ENCODE data around the gene LATS2. TPM values are rescaled to one million over a fixed set of nuclear protein-coding genes. Genes with fewer than 3 reads are reported as not detected.

LATS2 gene
- total RNA-seq, 1 donor from 2014 or later, result 49.0 TPM

- Histone ChIP-seq H3K27ac (no peak overlapping the region), H3K4me1 (no peaks in the 10 kb centered on the region), H3K4me3 (no peak overlapping the region), H3K27me3 (no peaks in the 10 kb centered on the region), H3K36me3 (peaks cover 49 to 79% of the 10 kb centered on the region in 2 donors), H3K9me3 (no peaks in the 10 kb centered on the region)
- DNase-seq (ENCODE audit: low spot score in 2 of 2), result no peak
- no peak for TF ChIP-seq CTCF (IDR thresholded peaks at IDR 0.05)
- intact Hi-C loops (cut with DNase I), result no loop called here
Observed at GRCh38 chr13:20980430-20980829, 81.0 kb downstream of the LATS2 start.

- intact Hi-C loops (cut with DNase I), result no loop called here
Observed at GRCh38 chr13:20977394-20977793, 84.0 kb downstream of the LATS2 start.

GRCh38 chr13:20974981-20975585 is 86.3 kb downstream of the LATS2 start:
- Histone ChIP-seq H3K4me3 (no peak overlapping the region), H3K9me3 (no peaks in the 10 kb centered on the region), H3K27me3 (no peaks in the 10 kb centered on the region), H3K4me1 (no peaks in the 10 kb centered on the region), H3K36me3 (peaks cover 41 to 72% of the 10 kb centered on the region in 2 donors), H3K27ac (no peak overlapping the region)
- no peak for TF ChIP-seq CTCF (IDR thresholded peaks at IDR 0.05)
- intact Hi-C loops (cut with DNase I), result no loop called here
- no peak for DNase-seq (ENCODE audit: low spot score in 2 of 2)

More at GRCh38 chr13:20977394-20977793, 84.0 kb downstream of the LATS2 start:
- Histone ChIP-seq H3K4me3 (no peak overlapping the region), H3K27ac (no peak overlapping the region), H3K36me3 (peaks cover 64 to 92% of the 10 kb centered on the region in 2 donors), H3K4me1 (no peaks in the 10 kb centered on the region), H3K27me3 (no peaks in the 10 kb centered on the region), H3K9me3 (no peaks in the 10 kb centered on the region)
- DNase-seq (ENCODE audit: low spot score in 2 of 2), result no peak
- TF ChIP-seq CTCF (IDR thresholded peaks at IDR 0.05), result no peak

GRCh38 chr13:20973886-20974425 is 87.4 kb downstream of the LATS2 start:
- TF ChIP-seq CTCF (IDR thresholded peaks at IDR 0.05), result no peak
- H3K27ac ChIP-seq, result no peak overlapping the region
- DNase-seq (ENCODE audit: low spot score in 2 of 2), result no peak
- H3K27me3 ChIP-seq, result no peaks in the 10 kb centered on the region
- intact Hi-C loops (cut with DNase I), result no loop called here
- no peaks in the 10 kb centered on the region for H3K9me3 ChIP-seq
- peaks cover 32 to 60% of the 10 kb centered on the region in 2 donors for H3K36me3 ChIP-seq
- H3K4me3 ChIP-seq, result no peak overlapping the region
- no peaks in the 10 kb centered on the region for H3K4me1 ChIP-seq

- H3K36me3 ChIP-seq, result peaks cover 29 to 49% of the 10 kb centered on the region in 2 donors
- no peaks in the 10 kb centered on the region for H3K4me1 ChIP-seq
- H3K9me3 ChIP-seq, result no peaks in the 10 kb centered on the region
- no peak overlapping the region for H3K27ac ChIP-seq
- DNase-seq (ENCODE audit: low spot score in 2 of 2), result no peak
- intact Hi-C loops (cut with DNase I), result no loop called here
- H3K27me3 ChIP-seq, result no peaks in the 10 kb centered on the region
- TF ChIP-seq CTCF (IDR thresholded peaks at IDR 0.05), result no peak
- no peak overlapping the region for H3K4me3 ChIP-seq
Observed at GRCh38 chr13:20972731-20973130, 88.7 kb downstream of the LATS2 start.

Data from ascending aorta (tissue), 2 donors.